SK-MEL-5 (cell line): ENCODE results near the gene WDR87. TPM values are rescaled to one million over a fixed set of nuclear protein-coding genes. Genes with fewer than 3 reads are reported as not detected.
A peak's percentile ranks its signal among the peaks of the same experiment; 100 is the strongest.
"Not testable (repeated sequence)": the region's sequence is repeated elsewhere in the genome, so short reads cannot be mapped to it uniquely, and the experiment has no call there.

Experiments
- DNase-seq: peaks from one replicate; pipeline ENCODE4 v3.0.0-alpha.2; 2016; ENCODE audit warnings: low read depth, low spot score
- in situ Hi-C: cut with HindIII; loops from 2 replicates; pipeline ENCODE4 v1.10.0; 2016; ENCODE audit warnings: low sequenced_read_pairs, high pct_unique_total_duplicates, low pct_unique_long_range_greater_than_20kb
- total RNA-seq: library from RNA; depleted of rRNA; stranded (reverse); fragments of >200 nt; shearing (Covaris generic); gene quantifications from 2 replicates; pipeline ENCODE4 v1.2.3, GENCODE V29; 2014

The WDR87 gene
- total RNA-seq, 1 experiment from 2014 or later: not detected

GRCh38 chr19:37903096-37903495 is 3.3 kb downstream of the WDR87 start:
- in situ Hi-C loops: no loop called here
- no peak for DNase-seq

- peak; percentile 75 for DNase-seq
- in situ Hi-C loops: no loop called here
These were observed 3.7 kb downstream of the WDR87 start for GRCh38 chr19:37902668-37903067.

- in situ Hi-C loops: no loop called here
- no peak for DNase-seq
These were observed 6.4 kb downstream of the WDR87 start for GRCh38 chr19:37899966-37900365.

GRCh38 chr19:37899453-37899852 is 6.9 kb downstream of the WDR87 start:
- in situ Hi-C loops: no loop called here
- DNase-seq: no peak

GRCh38 chr19:37896180-37896579 is 10.2 kb downstream of the WDR87 start:
- no peak for DNase-seq
- in situ Hi-C loops: no loop called here

GRCh38 chr19:37893845-37894575 is 12.4 kb downstream of the WDR87 start:
- no peak for DNase-seq
- in situ Hi-C loops: no loop called here

GRCh38 chr19:37886571-37886970 is 19.8 kb downstream of the WDR87 start:
- DNase-seq: no peak
- in situ Hi-C loops: no loop called here

- no peak for DNase-seq
- in situ Hi-C loops: no loop called here
These were observed 21.0 kb downstream of the WDR87 start for GRCh38 chr19:37885392-37885791.

GRCh38 chr19:37877147-37877546 is 29.2 kb downstream of the WDR87 start:
- in situ Hi-C loops: no loop called here
- no peak for DNase-seq

- in situ Hi-C loops: no loop called here
- DNase-seq: no peak
These were observed 30.4 kb downstream of the WDR87 start for GRCh38 chr19:37876032-37876431.

GRCh38 chr19:37874784-37875183 is 31.6 kb downstream of the WDR87 start:
- in situ Hi-C loops: no loop called here

GRCh38 chr19:37872383-37872782 is 34.0 kb downstream of the WDR87 start:
- in situ Hi-C loops: no loop called here
- no peak for DNase-seq

More at GRCh38 chr19:37874784-37875183, 31.6 kb downstream of the WDR87 start:
- no peak for DNase-seq

- in situ Hi-C loops: no loop called here
- DNase-seq: no peak
These were observed 36.5 kb downstream of the WDR87 start for GRCh38 chr19:37869766-37870340.

GRCh38 chr19:37867831-37868230 is 38.6 kb downstream of the WDR87 start:
- in situ Hi-C loops: no loop called here
- no peak for DNase-seq

GRCh38 chr19:37865930-37866329 is 40.5 kb downstream of the WDR87 start:
- in situ Hi-C loops, DNase-seq: not testable (repeated sequence)

GRCh38 chr19:37864501-37864900 is 41.9 kb downstream of the WDR87 start:
- in situ Hi-C loops: no loop called here
- no peak for DNase-seq

GRCh38 chr19:37855098-37855497 is 51.3 kb downstream of the WDR87 start:
- DNase-seq: no peak
- in situ Hi-C loops: no loop called here

- in situ Hi-C loops: no loop called here
- DNase-seq: no peak
These were observed 60.5 kb downstream of the WDR87 start for GRCh38 chr19:37845932-37846331.
